RWPE2 (cell line): Measurements from ENCODE around the gene PRDM12.

ENCODE experiments used
- ATAC-seq: fragments of 200-7000 bp; cut with Tn5 transposase; 3 replicates; pipeline ENCODE4 v1.9.1; 2021; ENCODE audit warnings: low read depth
- DNase-seq: peaks from one replicate; pipeline ENCODE4 v3.0.0-alpha.2; 2020; ENCODE audit warnings: low spot score
- H3K27ac ChIP-seq: fragments of 450-650 bp; 2 replicates; pipeline ENCODE4 v1.5.1; 2017; ENCODE audit warnings: mild to moderate bottlenecking; ENCODE audit not compliant: poor library complexity, severe bottlenecking
- H3K27me3 ChIP-seq: fragments of 250-450 bp; sonication (Bioruptor Pico); 2 replicates; pipeline ENCODE4 v1.5.1; 2021; ENCODE audit warnings: mild to moderate bottlenecking, moderate library complexity; ENCODE audit not compliant: insufficient read depth, poor library complexity, severe bottlenecking
- H3K36me3 ChIP-seq: fragments of 250-450 bp; sonication (Bioruptor Pico); 2 replicates; pipeline ENCODE4 v1.5.1; 2020; ENCODE audit warnings: low read depth, mild to moderate bottlenecking, moderate library complexity
- H3K4me1 ChIP-seq: fragments of 250-450 bp; sonication (Bioruptor Pico); 2 replicates; pipeline ENCODE4 v1.5.1; 2021; ENCODE audit warnings: mild to moderate bottlenecking, moderate library complexity; ENCODE audit not compliant: insufficient read depth, poor library complexity, severe bottlenecking
- H3K4me3 ChIP-seq: fragments of 250-450 bp; sonication (Bioruptor Pico); 2 replicates; pipeline ENCODE4 v1.5.1; 2021; ENCODE audit warnings: mild to moderate bottlenecking, moderate library complexity; ENCODE audit not compliant: severe bottlenecking
- H3K9me3 ChIP-seq: fragments of 250-450 bp; sonication (Bioruptor Pico); 2 replicates; pipeline ENCODE4 v1.5.1; 2021; ENCODE audit warnings: mild to moderate bottlenecking, moderate library complexity; ENCODE audit not compliant: severe bottlenecking
- TF ChIP-seq, protein P1 (sequence below): fragments of 450-650 bp; IDR thresholded peaks from one replicate; pipeline ENCODE4 v1.5.1; 2017; ENCODE audit warnings: mild to moderate bottlenecking, moderate library complexity; ENCODE audit not compliant: poor library complexity, severe bottlenecking

PRDM12 gene

DNA sequence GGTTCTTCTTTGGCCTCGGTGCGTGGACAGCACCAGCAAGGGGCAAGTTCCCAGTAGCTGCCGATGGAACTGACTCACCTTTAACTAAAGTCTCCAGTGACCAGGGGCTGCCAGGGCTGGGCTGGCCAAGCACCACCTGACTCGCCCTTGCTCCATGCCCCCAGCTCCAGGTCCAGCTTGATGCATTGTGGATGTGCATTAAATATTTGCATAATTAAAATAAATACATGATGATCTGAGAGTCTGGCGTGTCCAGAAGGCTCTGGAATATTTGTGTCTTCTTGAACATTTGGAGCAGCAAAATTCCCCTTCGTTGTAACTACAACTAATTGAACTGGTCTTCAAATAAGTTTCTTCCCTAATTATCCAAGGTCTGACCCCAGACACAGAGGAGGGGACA lies 9.5 kb upstream of the PRDM12 start:
- no peak for ATAC-seq
- TF ChIP-seq, protein P1, sequence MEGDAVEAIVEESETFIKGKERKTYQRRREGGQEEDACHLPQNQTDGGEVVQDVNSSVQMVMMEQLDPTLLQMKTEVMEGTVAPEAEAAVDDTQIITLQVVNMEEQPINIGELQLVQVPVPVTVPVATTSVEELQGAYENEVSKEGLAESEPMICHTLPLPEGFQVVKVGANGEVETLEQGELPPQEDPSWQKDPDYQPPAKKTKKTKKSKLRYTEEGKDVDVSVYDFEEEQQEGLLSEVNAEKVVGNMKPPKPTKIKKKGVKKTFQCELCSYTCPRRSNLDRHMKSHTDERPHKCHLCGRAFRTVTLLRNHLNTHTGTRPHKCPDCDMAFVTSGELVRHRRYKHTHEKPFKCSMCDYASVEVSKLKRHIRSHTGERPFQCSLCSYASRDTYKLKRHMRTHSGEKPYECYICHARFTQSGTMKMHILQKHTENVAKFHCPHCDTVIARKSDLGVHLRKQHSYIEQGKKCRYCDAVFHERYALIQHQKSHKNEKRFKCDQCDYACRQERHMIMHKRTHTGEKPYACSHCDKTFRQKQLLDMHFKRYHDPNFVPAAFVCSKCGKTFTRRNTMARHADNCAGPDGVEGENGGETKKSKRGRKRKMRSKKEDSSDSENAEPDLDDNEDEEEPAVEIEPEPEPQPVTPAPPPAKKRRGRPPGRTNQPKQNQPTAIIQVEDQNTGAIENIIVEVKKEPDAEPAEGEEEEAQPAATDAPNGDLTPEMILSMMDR, result no peak
- no peak for DNase-seq
- peaks cover 5% of the 10 kb centered on the region for H3K9me3 ChIP-seq
- H3K4me3 ChIP-seq, result no peak overlapping the region
- no peaks in the 10 kb centered on the region for H3K4me1 ChIP-seq
- H3K27ac ChIP-seq, result no peak overlapping the region
- peaks cover 45% of the 10 kb centered on the region for H3K27me3 ChIP-seq
- no peaks in the 10 kb centered on the region for H3K36me3 ChIP-seq

DNA sequence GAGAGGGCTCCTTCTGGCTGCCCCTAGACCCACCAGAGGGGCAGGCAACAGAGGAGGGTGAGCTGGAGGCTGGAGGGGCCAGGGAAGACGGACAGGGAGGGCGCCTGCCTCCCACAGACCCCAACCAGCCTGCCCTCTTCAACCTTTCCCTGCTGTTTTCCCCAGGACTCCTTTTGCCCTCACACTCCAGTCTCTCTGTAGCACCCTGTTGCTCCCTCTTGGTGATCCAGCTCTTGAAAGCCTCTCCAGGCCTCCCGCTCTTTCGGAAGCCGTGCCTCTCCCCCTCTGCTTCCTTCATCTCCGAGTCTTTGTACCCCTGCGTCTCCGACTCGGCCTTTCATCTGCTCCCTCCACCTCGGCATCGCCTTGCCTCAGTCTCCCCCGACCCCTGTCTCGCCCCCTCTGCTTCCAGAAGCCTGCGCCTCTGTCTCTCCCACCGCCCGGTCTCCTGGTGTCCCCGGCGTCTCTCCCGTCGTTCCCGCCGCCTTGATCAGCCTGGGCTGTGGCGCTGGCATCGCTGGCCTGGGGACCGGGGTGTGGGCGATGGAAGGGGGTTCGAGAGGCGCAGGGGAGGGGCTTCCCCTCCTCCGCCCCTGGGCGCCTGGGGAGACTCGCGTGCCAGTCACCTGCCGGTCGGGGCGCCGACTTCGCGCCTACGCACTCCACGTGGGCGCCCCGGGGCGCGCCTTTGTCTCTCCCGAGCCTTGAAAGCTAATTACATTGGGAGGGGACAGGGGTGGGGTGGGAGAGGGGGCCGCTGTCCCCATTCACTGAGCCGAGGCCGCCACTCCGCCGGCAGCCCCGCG lies 5.3 kb upstream of the PRDM12 start:
- no peak overlapping the region for H3K4me3 ChIP-seq
- H3K27ac ChIP-seq, result no peak overlapping the region
- peaks cover 88% of the 10 kb centered on the region for H3K27me3 ChIP-seq
- TF ChIP-seq, protein P1, result no peak
- peaks cover 5% of the 10 kb centered on the region for H3K9me3 ChIP-seq
- ATAC-seq (no peak), DNase-seq (peak; percentile 51)
- no peaks in the 10 kb centered on the region for H3K36me3 ChIP-seq
- H3K4me1 ChIP-seq, result no peaks in the 10 kb centered on the region

DNA sequence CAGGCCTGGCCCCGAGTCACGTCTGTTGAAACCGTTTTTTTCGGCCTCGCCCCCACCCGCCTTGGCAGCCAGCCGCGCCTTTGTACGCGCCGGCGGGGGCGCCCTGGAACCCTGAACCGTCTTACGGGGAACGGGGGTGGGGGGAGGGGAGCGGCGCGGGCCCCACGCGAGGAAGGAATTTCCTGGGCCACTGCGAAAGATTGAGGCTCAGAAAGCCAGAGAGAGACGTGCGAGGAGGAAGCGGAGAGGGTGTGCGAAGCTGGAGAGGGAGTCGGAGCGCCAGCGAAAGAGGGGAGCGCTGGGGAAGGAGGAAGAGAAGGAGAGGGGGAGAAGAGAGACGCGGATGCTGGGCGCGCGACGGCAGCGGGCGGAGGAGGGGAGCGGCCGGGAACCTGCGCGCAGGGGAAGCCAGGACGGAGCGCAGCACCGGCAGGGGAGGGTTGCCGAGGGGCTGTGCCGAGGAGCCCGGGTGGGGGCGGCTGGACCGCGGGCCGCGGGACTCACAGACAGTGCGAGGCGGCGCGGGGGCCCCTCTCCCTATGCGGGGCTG lies 4.6 kb upstream of the PRDM12 start:
- H3K27me3 ChIP-seq, result peaks cover 94% of the 10 kb centered on the region
- ATAC-seq (no peak), DNase-seq (no peak)
- H3K27ac ChIP-seq, result no peak overlapping the region
- no peak overlapping the region for H3K4me3 ChIP-seq
- no peaks in the 10 kb centered on the region for H3K4me1 ChIP-seq
- H3K36me3 ChIP-seq, result no peaks in the 10 kb centered on the region
- H3K9me3 ChIP-seq, result peaks cover 5% of the 10 kb centered on the region
- TF ChIP-seq, protein P1, result no peak

DNA sequence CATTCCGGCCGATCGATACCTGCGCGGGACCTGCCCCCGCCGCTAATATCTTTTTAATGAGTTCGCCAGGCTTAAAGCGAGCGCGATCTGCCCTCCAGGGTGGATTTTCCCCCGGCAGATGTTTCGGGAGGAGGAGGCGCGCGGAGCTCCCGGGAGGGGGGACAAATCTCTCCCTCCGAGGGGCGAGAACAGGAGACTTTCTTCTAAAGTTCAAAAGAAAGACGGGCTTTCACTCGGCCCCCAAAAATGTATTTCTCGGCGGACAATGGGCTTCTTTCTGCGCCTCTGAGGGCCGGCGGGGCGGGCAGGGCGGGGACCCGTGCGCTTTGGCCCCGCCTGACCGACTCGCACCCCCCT lies 4.1 kb upstream of the PRDM12 start:
- no peak overlapping the region for H3K27ac ChIP-seq
- H3K36me3 ChIP-seq, result no peaks in the 10 kb centered on the region
- no peak for DNase-seq
- H3K9me3 ChIP-seq, result peaks cover 5% of the 10 kb centered on the region
- peaks cover 97% of the 10 kb centered on the region for H3K27me3 ChIP-seq
- no peaks in the 10 kb centered on the region for H3K4me1 ChIP-seq
- TF ChIP-seq, protein P1, result no peak
- ATAC-seq, result no peak
- H3K4me3 ChIP-seq, result peak overlapping the region; percentile 8
